HepG2 (cell line): ENCODE results near the gene MTIF2. TPM values are rescaled to one million over a fixed set of nuclear protein-coding genes. Genes with fewer than 3 reads are reported as not detected.

Experiments
- FLYWCH1 ChIP-seq: sonication (generic); formaldehyde crosslinking; IDR thresholded peaks from 2 replicates; pipeline ENCODE4 v1.8.1; 2023; ENCODE audit warnings: mild to moderate bottlenecking, missing genetic modification reagents
- HNRNPL ChIP-seq: fragments of 200-400 bp; formaldehyde crosslinking; IDR thresholded peaks from 2 replicates; pipeline ENCODE4 v1.6.1; 2017; ENCODE audit warnings: mild to moderate bottlenecking, low read depth, low read length
- MEIS2 ChIP-seq: sonication (generic); formaldehyde crosslinking; IDR thresholded peaks from 2 replicates; pipeline ENCODE4 v1.9.0; 2021; ENCODE audit warnings: mild to moderate bottlenecking, missing genetic modification reagents
- PREB ChIP-seq: sonication (generic); formaldehyde crosslinking; IDR thresholded peaks from 2 replicates; pipeline ENCODE4 v1.4.0; 2020; ENCODE audit warnings: missing genetic modification reagents
- ZNF232 ChIP-seq: sonication (generic); formaldehyde crosslinking; IDR thresholded peaks from 2 replicates; pipeline ENCODE4 v1.4.0; 2020; ENCODE audit warnings: missing genetic modification reagents, borderline replicate concordance
- ZNF549 ChIP-seq: sonication (generic); formaldehyde crosslinking; IDR thresholded peaks from 2 replicates; pipeline ENCODE4 v1.5.0; 2020; ENCODE audit warnings: missing genetic modification reagents
- polyA plus RNA-seq, 8 experiments: library from polyadenylated mRNA; depleted of rRNA in 3 of 8; stranded (reverse) in 7 of 8; unstranded in 1 of 8; fragments of >200 nt; fragmentation: Illumina TruSeq in 4 of 8; extraction: Trizol in 4 of 8; gene quantifications; 2 replicates each; pipeline versions ENCODE4 v1.2.1 to v1.2.3, GENCODE V29; 2011 to 2016; ENCODE audit warnings: low read depth in 4 of 8, missing spikeins in 1 of 8, mixed read lengths in 1 of 8; ENCODE audit not compliant: insufficient read depth in 1 of 8
- total RNA-seq, 5 experiments: library from RNA; depleted of rRNA; stranded (reverse); fragments of >200 nt; fragmentation: Illumina TruSeq; extraction: Trizol; gene quantifications; 2 replicates each; pipeline ENCODE4 v1.2.3, GENCODE V29; 2016; ENCODE audit warnings: low read depth in 1 of 5
- TF ChIP-seq, protein P1 (sequence below): sonication (generic); formaldehyde crosslinking; IDR thresholded peaks from 2 replicates; pipeline ENCODE4 v1.4.0; 2020; ENCODE audit warnings: mild to moderate bottlenecking, missing genetic modification reagents
- TF ChIP-seq, protein P2 (sequence below): sonication (generic); formaldehyde crosslinking; IDR thresholded peaks from 2 replicates; pipeline ENCODE4 v1.5.0; 2020; ENCODE audit warnings: missing genetic modification reagents

Gene MTIF2
- total and polyA plus RNA-seq, 2 of the 13 experiments (the other 11 are each of a cell fraction or from before 2014, with no cell fraction given), result 32.1 to 92.1 TPM

- TF ChIP-seq, protein P1, sequence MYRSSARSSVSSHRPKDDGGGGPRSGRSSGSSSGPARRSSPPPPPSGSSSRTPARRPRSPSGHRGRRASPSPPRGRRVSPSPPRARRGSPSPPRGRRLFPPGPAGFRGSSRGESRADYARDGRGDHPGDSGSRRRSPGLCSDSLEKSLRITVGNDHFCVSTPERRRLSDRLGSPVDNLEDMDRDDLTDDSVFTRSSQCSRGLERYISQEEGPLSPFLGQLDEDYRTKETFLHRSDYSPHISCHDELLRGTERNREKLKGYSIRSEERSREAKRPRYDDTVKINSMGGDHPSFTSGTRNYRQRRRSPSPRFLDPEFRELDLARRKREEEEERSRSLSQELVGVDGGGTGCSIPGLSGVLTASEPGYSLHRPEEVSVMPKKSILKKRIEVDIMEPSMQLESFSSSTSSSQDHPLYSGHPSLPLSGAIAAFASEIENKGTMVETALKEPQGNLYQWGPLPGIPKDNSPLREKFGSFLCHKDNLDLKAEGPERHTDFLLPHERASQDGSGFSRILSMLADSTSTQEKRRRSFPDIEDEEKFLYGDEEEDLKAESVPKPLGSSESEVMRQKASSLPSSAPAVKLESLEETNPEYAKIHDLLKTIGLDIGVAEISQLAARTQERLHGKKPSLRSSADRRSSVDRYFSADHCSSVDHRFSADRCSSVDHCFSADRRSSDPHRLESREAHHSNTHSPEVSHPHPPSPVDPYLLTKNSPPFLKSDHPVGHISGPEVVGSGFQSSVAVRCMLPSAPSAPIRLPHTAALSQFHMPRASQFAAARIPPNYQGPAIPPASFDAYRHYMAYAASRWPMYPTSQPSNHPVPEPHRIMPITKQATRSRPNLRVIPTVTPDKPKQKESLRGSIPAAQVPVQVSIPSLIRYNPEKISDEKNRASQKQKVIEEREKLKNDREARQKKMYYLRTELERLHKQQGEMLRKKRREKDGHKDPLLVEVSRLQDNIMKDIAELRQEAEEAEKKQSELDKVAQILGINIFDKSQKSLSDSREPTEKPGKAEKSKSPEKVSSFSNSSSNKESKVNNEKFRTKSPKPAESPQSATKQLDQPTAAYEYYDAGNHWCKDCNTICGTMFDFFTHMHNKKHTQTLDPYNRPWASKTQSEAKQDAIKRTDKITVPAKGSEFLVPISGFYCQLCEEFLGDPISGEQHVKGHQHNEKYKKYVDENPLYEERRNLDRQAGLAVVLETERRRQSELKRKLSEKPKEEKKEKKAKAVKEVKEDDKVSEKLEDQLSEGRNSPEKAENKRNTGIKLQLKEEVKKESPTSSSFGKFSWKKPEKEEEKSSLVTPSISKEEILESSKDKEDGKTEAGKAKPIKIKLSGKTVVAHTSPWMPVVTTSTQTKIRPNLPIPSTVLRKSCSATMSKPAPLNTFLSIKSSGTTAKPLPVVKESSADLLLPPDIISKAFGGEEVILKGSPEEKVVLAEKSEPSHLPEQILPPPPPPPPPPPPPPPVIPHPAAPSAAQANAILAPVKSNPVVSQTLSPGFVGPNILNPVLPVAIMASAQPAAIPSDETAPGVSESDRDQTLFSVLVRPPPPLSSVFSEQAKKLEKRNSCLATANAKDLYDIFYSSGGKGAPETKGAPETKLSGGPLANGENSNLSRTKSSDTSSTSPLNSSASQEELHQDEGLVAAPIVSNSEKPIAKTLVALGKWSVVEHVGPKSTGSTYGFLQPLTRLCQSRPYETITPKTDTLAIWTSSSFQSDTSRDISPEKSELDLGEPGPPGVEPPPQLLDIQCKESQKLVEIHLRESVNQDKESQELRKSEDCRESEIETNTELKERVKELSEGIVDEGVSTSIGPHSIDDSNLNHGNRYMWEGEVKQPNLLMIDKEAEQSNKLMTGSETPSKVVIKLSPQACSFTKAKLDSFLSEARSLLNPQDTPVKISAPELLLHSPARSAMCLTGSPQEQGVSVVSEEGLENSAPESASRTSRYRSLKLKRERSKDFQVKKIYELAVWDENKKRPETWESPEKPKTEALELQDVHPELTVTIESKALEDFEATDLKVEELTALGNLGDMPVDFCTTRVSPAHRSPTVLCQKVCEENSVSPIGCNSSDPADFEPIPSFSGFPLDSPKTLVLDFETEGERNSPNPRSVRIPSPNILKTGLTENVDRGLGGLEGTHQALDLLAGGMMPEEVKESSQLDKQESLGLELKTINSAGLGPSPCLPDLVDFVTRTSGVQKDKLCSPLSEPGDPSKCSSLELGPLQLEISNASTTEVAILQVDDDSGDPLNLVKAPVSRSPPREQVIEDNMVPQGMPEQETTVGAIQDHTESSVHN (CRISPR knock-in tag), result peak; percentile 69
- TF ChIP-seq PREB (CRISPR knock-in tag) (no peak), HNRNPL (0 out of 2 replicates have a peak, but pooled peaks have one; percentile 41), ZNF549 (CRISPR knock-in tag) (no peak), MEIS2 (CRISPR knock-in tag) (no peak; the same call in none of the 2 replicates), FLYWCH1 (0 out of 2 replicates have a peak, but pooled peaks have one; percentile 29), ZNF232 (CRISPR knock-in tag) (peak; percentile 92)
- TF ChIP-seq, protein P2, sequence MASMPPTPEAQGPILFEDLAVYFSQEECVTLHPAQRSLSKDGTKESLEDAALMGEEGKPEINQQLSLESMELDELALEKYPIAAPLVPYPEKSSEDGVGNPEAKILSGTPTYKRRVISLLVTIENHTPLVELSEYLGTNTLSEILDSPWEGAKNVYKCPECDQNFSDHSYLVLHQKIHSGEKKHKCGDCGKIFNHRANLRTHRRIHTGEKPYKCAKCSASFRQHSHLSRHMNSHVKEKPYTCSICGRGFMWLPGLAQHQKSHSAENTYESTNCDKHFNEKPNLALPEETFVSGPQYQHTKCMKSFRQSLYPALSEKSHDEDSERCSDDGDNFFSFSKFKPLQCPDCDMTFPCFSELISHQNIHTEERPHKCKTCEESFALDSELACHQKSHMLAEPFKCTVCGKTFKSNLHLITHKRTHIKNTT (CRISPR knock-in tag), result no peak
These were observed 13.3 kb upstream of the MTIF2 start (continued) for GRCh38 chr2:55282110-55282917.
